ENCODE measurements around the gene ANKRD22. TPM values are rescaled to one million over a fixed set of nuclear protein-coding genes. Genes with fewer than 3 reads are reported as not detected.

Gene ANKRD22
- total and polyA plus RNA-seq, 2 of the 8 experiments (the other 6 are each of a cell fraction or from before 2014, with no cell fraction given) = 0.68 TPM; not detected in 1

GRCh38 chr10:88896994-88897853 lies 45.6 kb upstream of the ANKRD22 start:
- H4K91ac ChIP-seq (replicated peaks; ENCODE audit: insufficient read length, low read length) = no peak overlapping the region
- H2BK5ac ChIP-seq (ENCODE audit: low read depth, low read length) = no peak overlapping the region
- H3K9ac ChIP-seq (replicated peaks in 1 of 4; ENCODE audit: extremely low read depth in 1 of 4, low read depth in 3 of 4, low read length in 3 of 4) = no peak overlapping the region
- no peak overlapping the region for H2BK12ac ChIP-seq (ENCODE audit: low read depth, low read length)
- H3K23ac ChIP-seq (ENCODE audit: insufficient read length) = no peak overlapping the region
- H4K8ac ChIP-seq (ENCODE audit: extremely low read depth, insufficient read depth, low read length) = no peak overlapping the region
- H3K4ac ChIP-seq (replicated peaks; ENCODE audit: insufficient read length, low read depth, low read length) = no peak overlapping the region
- H3K4me3 ChIP-seq (ENCODE audit: extremely low read depth in 1 of 4, insufficient read depth in 2 of 4, low read depth in 3 of 4, low read length in 4 of 4) = no peak overlapping the region
- no peak overlapping the region for H3K18ac ChIP-seq (ENCODE audit: extremely low read depth, low read length)
- POLR2A ChIA-PET (ENCODE audit: partially characterized antibody) = no interaction called here
- FAIRE-seq (peak; percentile 62), DNase-seq (ENCODE audit: low read depth in 1 of 2, low spot score in 2 of 2) (no peak)
- no peak overlapping the region for H3K14ac ChIP-seq (ENCODE audit: insufficient read length)
- H3K9me3 ChIP-seq (ENCODE audit: insufficient read depth in 2 of 2, low read depth in 1 of 2, low read length in 1 of 2) = no peaks in the 10 kb centered on the region
- H3K27ac ChIP-seq (ENCODE audit: low read depth, low read length) = no peak overlapping the region
- H4K5ac ChIP-seq (ENCODE audit: insufficient read length, low read depth, low read length) = no peak overlapping the region
- no peak overlapping the region for H2BK20ac ChIP-seq (ENCODE audit: low read length)
- no peaks in the 10 kb centered on the region for H3K79me2 ChIP-seq (ENCODE audit: control insufficient read depth in 1 of 2, insufficient read depth in 2 of 2, low read length in 2 of 2)
- CTCF ChIA-PET (ENCODE audit: partially characterized antibody) = interaction anchor here (1.0 to 6.3 kb wide), 2 partner anchors 35 to 61 kb away, joined by 3 to 45 read pairs; no protein-coding TSS in a partner anchor
- H2AFZ ChIP-seq (ENCODE audit: low read length) = no peak overlapping the region
- no peak overlapping the region for H3K4me2 ChIP-seq (ENCODE audit: insufficient read depth in 1 of 2, low read depth in 2 of 2, low read length in 2 of 2)
- no peaks in the 10 kb centered on the region for H4K20me1 ChIP-seq (replicated peaks in 1 of 2; ENCODE audit: control insufficient read depth in 1 of 2, insufficient read depth in 2 of 2, low read length in 2 of 2)
- no peak overlapping the region for H2BK120ac ChIP-seq (replicated peaks; ENCODE audit: low read depth, low read length)
- no peaks in the 10 kb centered on the region for H3K36me3 ChIP-seq (ENCODE audit: control insufficient read depth in 2 of 4, insufficient read depth in 4 of 4, low read length in 3 of 4)
- H3K23me2 ChIP-seq (ENCODE audit: low read depth, low read length) = no peaks in the 10 kb centered on the region; the same call in 1 of the 2 replicates
- H3K4me1 ChIP-seq (replicated peaks in 1 of 4; ENCODE audit: control insufficient read depth in 3 of 4, insufficient read depth in 4 of 4, low read length in 3 of 4) = peaks cover 0 to 7% (median 2%) of the 10 kb centered on the region in 4 experiments; a peak in 3 of 7 replicates
- no peaks in the 10 kb centered on the region for H3K79me1 ChIP-seq (ENCODE audit: low read depth, low read length)
- H3K56ac ChIP-seq (replicated peaks; ENCODE audit: insufficient read length, low read depth, low read length) = no peak overlapping the region
- H3K27me3 ChIP-seq (replicated peaks in 1 of 4; ENCODE audit: control insufficient read depth in 3 of 4, extremely low read depth in 1 of 4, insufficient read depth in 3 of 4, low read length in 3 of 4) = no peaks in the 10 kb centered on the region
- H2BK15ac ChIP-seq (ENCODE audit: low read length) = no peak overlapping the region
- no peak overlapping the region for H2AK5ac ChIP-seq (ENCODE audit: low read depth, low read length)
- 89% methylated on average over 8 of the region's 8 CpGs; no CpG with 5 or more reads in 1 of the 2 experiments for WGBS, 2 experiments (ENCODE audit: extremely low coverage in 1 of 2, insufficient coverage in 1 of 2, insufficient read length in 1 of 2, insufficient replicate concordance in 2 of 2, low coverage in 1 of 2, low lambda C conversion rate in 2 of 2, missing lambda C conversion rate in 1 of 2)
- TF ChIP-seq JUN (IDR thresholded peaks at IDR 0.05; ENCODE audit: low read depth, low read length) = no peak
- TF ChIP-seq TBP (IDR thresholded peaks at IDR 0.05; ENCODE audit: low read depth, low read length) = no peak
- TF ChIP-seq JUND (IDR thresholded peaks at IDR 0.05; ENCODE audit: low read length) = no peak
- TF ChIP-seq KDM1A (IDR thresholded peaks at IDR 0.05; ENCODE audit: borderline replicate concordance, low read length) = no peak
- TF ChIP-seq ATF3 (IDR thresholded peaks at IDR 0.05; ENCODE audit: insufficient read depth, low read depth, low read length) = no peak
- no peak for TF ChIP-seq RBBP5 (IDR thresholded peaks at IDR 0.05; ENCODE audit: borderline replicate concordance, low read depth, low read length)
- TF ChIP-seq CHD2 (IDR thresholded peaks at IDR 0.05; ENCODE audit: low read length) = no peak
- TF ChIP-seq ASH2L (IDR thresholded peaks at IDR 0.05; ENCODE audit: low read length) = no peak
- TF ChIP-seq ATF2 (IDR thresholded peaks at IDR 0.05; ENCODE audit: low read length) = no peak
- TF ChIP-seq SP4 (IDR thresholded peaks at IDR 0.05; ENCODE audit: low read length) = no peak
